Pancreas (tissue), 10 donors: ENCODE data around the gene SUPT5H. TPM values are rescaled to one million over a fixed set of nuclear protein-coding genes. Genes with fewer than 3 reads are reported as not detected.

Experiments used
- ATAC-seq, 4 donors: fragments of 200-7000 bp; cut with Tn5 transposase; one replicate each; pipeline versions ENCODE4 v1.8.0 to v1.9.1; 2020; ENCODE audit warnings: mild to moderate bottlenecking in 4 of 4, moderate library complexity in 4 of 4
- DNase-seq, 6 donors: peaks; one replicate each; pipeline ENCODE4 v3.0.0-alpha.2; 2020
- FAIRE-seq: peaks from 2 replicates; lab custom pipeline; 2012; peaks lifted over from hg19 to GRCh38; lab: Jason Lieb, UNC
- H3K27ac ChIP-seq, 4 donors: fragments of 200-600 bp; sonication (generic); 1 replicate in 3 of 4; 2 replicates in 1 of 4; pipeline versions ENCODE4 v1.5.0 to v1.8.0; 2020
- H3K27me3 ChIP-seq, 4 donors: fragments of 200-600 bp; one replicate each; pipeline ENCODE4 v1.8.0; 2021
- H3K36me3 ChIP-seq, 3 donors: fragments of 200-600 bp; sonication (generic) in 1 of 3; one replicate each; pipeline versions ENCODE4 v1.5.0 to v1.8.0; 2020 to 2021
- H3K4me1 ChIP-seq, 3 donors: fragments of 200-600 bp; one replicate each; pipeline ENCODE4 v1.8.0; 2021
- H3K4me3 ChIP-seq, 4 donors: fragments of 200-600 bp; sonication (generic) in 2 of 4; one replicate each; pipeline versions ENCODE4 v1.5.0 to v1.8.0; 2020 to 2021
- H3K9me3 ChIP-seq, 4 donors: fragments of 200-600 bp; one replicate each; pipeline ENCODE4 v1.8.0; 2021
- WGBS, 2 donors: extraction: QIAGEN DNeasy Blood & Tissue Kit; methylation state at CpG; one replicate each; pipeline ENCODE4 v1.1.7; 2013; 5-methylcytosine and 5-hydroxymethylcytosine counted together
- intact Hi-C, 3 donors: fragments of 100-400 bp; cut with DNase I; formaldehyde crosslinking; loops; one replicate each; pipeline versions ENCODE4 v1.11.1 to v1.14.2; 2022
- polyA plus RNA-seq, 2 donors: library from polyadenylated mRNA; stranded (reverse); fragments of 200-250 nt; gene quantifications; one replicate each; pipeline ENCODE4 v1.2.3, GENCODE V29; 2013
- total RNA-seq, 6 donors: library from RNA; stranded (reverse); fragmentation: NEBNext Ultra II Directional in 4 of 6; extraction: Animal tissue kit (Norgen Biotek cat#: 25700) in 4 of 6; gene quantifications; one replicate each; pipeline versions ENCODE4 v1.2.1 to v1.2.4, GENCODE V29; 2021 to 2023
- TF ChIP-seq, protein P1 (sequence below), 4 donors: fragments of 200-600 bp; sonication (generic) in 3 of 4; IDR thresholded peaks; one replicate each; pipeline versions ENCODE4 v1.5.0 to v1.8.0; 2021; ENCODE audit warnings: antibody characterized with exemption in 4 of 4
- donor health status: healthy with polysubstance abuse.
- donor health status: DM: no; HTN: no; CAD: no; lungs with moderate emphysema.
- donor health status: DM: no; HTN: no; CAD: no.
- donor health status: control.
- donor health status: control.
- donor health status: Bipolar disorder and iron deficiency.
- donor health status: DM: yes; HTN: yes; CAD: no.
- donor health status: DM: no; HTN: no; CAD: no.
- donor health status: DM: no; HTN: no; CAD: no.
- donor health status: DM: yes; HTN: yes; CAD: no.

SUPT5H gene
- total and polyA plus RNA-seq, 8 donors, result 49.3 to 229 (median 60.7) TPM

DNA sequence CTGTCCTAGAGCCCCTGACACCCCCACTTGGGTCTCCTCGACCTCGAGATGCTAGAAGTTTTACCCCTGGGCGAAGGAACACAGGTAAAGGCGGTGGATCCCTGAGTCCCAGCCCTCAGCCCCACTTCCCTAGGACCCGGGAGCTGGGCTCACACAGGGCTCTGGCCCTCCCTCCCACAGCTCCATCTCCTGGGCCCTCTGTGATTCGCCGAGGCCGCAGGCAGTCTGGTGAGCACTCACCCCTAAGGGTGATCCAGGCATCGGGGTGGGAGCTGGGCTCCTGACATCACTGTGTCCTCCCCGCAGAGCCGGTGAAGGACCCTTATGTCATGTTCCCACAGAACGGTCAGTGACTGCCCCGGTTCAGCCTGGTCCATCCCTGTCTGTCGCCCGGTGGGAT is 24.6 kb upstream of the SUPT5H start:
- 78 to 86% methylated on average over 15 of the region's 15 CpGs for WGBS, 2 donors
- TF ChIP-seq, protein P1, sequence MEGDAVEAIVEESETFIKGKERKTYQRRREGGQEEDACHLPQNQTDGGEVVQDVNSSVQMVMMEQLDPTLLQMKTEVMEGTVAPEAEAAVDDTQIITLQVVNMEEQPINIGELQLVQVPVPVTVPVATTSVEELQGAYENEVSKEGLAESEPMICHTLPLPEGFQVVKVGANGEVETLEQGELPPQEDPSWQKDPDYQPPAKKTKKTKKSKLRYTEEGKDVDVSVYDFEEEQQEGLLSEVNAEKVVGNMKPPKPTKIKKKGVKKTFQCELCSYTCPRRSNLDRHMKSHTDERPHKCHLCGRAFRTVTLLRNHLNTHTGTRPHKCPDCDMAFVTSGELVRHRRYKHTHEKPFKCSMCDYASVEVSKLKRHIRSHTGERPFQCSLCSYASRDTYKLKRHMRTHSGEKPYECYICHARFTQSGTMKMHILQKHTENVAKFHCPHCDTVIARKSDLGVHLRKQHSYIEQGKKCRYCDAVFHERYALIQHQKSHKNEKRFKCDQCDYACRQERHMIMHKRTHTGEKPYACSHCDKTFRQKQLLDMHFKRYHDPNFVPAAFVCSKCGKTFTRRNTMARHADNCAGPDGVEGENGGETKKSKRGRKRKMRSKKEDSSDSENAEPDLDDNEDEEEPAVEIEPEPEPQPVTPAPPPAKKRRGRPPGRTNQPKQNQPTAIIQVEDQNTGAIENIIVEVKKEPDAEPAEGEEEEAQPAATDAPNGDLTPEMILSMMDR (IDR thresholded peaks at IDR 0.05), result no peak
- no peaks in the 10 kb centered on the region for H3K4me1 ChIP-seq
- ATAC-seq (no peak), FAIRE-seq (no peak), DNase-seq (no peak)
- intact Hi-C loops, result no loop called here
- H3K9me3 ChIP-seq, result no peaks in the 10 kb centered on the region
- no peaks in the 10 kb centered on the region for H3K36me3 ChIP-seq
- no peak overlapping the region for H3K4me3 ChIP-seq
- H3K27ac ChIP-seq, result no peak overlapping the region
- no peaks in the 10 kb centered on the region for H3K27me3 ChIP-seq

DNA sequence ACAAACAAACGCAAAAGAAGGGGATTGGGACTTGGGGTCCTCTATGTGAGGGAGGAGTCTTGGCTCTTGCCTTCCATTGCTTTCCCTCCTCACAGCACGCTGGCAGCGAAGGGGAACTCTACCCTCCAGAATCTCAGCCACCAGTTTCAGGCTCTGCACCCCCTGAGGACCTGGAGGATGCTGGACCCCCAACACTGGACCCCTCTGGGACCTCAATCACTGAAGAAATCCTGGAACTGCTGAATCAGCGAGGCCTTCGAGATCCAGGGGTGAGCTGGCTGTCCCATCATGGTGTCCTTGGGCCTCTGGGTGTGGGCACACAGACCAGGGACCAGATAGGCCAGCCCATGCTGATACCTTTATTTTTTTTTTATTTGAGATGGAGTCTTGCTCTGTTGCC is 23.4 kb upstream of the SUPT5H start:
- ATAC-seq (no peak), FAIRE-seq (no peak), DNase-seq (no peak)
- WGBS, 2 donors, result 85 to 93% methylated on average over 5 of the region's 5 CpGs
- no peaks in the 10 kb centered on the region for H3K4me1 ChIP-seq
- H3K9me3 ChIP-seq, result no peaks in the 10 kb centered on the region
- H3K4me3 ChIP-seq, result no peak overlapping the region
- TF ChIP-seq, protein P1 (IDR thresholded peaks at IDR 0.05), result no peak
- intact Hi-C loops, result no loop called here
- H3K27ac ChIP-seq, result no peak overlapping the region
- H3K27me3 ChIP-seq, result no peaks in the 10 kb centered on the region
- H3K36me3 ChIP-seq, result no peaks in the 10 kb centered on the region

DNA sequence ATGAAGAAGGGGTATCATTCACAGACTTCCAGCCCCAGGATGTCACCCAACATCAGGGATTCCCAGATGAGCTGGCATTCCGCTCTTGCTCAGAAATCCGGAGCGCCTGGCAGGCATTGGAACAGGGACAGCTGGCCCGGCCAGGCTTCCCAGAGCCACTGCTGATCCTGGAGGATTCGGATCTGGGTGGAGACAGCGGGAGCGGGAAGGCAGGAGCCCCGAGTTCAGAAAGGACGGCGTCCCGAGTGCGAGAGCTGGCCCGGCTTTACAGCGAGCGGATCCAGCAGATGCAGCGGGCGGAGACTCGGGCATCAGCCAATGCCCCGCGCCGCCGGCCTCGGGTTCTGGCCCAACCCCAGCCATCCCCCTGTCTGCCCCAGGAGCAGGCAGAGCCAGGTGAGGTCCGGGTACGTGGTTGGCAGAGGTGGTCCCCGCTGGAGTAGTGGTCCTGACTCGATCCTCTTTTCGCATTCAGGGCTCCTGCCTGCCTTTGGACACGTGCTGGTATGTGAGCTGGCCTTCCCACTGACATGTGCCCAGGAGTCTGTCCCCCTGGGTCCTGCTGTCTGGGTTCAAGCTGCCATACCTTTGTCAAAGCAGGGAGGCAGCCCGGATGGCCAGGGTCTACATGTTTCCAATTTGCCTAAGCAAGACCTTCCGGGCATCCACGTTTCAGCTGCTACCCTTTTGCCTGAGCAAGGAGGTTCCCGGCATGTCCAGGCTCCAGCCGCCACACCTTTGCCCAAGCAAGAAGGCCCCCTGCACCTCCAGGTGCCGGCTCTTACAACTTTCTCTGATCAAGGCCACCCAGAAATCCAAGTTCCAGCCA is 21.9 kb upstream of the SUPT5H start:
- FAIRE-seq, result no peak
- WGBS, 2 donors, result 76 to 86% methylated on average over 32 to 35 of the region's 35 CpGs
- no peak overlapping the region for H3K27ac ChIP-seq
- H3K4me3 ChIP-seq, result no peak overlapping the region
- no peaks in the 10 kb centered on the region for H3K4me1 ChIP-seq
- no peak for ATAC-seq
- DNase-seq, result no peak
- H3K27me3 ChIP-seq, result no peaks in the 10 kb centered on the region
- no peaks in the 10 kb centered on the region for H3K36me3 ChIP-seq
- intact Hi-C loops, result no loop called here
- H3K9me3 ChIP-seq, result no peaks in the 10 kb centered on the region
- TF ChIP-seq, protein P1 (IDR thresholded peaks at IDR 0.05), result no peak

DNA sequence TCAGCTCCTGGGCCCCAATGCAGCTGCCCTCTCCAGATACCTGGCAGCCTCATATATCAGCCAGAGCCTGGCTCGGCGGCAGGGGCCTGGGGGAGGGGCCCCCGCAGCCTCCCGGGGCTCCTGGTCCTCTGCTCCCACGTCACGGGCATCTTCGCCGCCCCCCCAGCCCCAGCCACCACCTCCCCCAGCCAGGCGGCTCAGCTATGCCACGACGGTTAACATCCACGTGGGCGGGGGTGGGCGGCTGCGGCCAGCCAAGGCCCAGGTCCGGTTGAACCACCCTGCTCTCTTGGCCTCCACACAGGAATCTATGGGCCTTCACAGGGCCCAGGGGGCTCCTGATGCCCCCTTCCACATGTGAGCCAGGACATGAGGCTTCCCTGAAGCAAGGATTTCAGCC is 20.4 kb upstream of the SUPT5H start:
- intact Hi-C loops, result no loop called here

More for the DNA sequence above, 20.4 kb upstream of the SUPT5H start:
- DNase-seq (no peak), FAIRE-seq (no peak), ATAC-seq (no peak)
- WGBS, 2 donors, result 67 to 81% methylated on average over 13 to 16 of the region's 16 CpGs
- Histone ChIP-seq H3K4me1 (peaks cover 0 to 4% (median 0%) of the 10 kb centered on the region in 3 donors), H3K36me3 (no peaks in the 10 kb centered on the region), H3K9me3 (no peaks in the 10 kb centered on the region), H3K4me3 (no peak overlapping the region), H3K27ac (no peak overlapping the region), H3K27me3 (no peaks in the 10 kb centered on the region)
- TF ChIP-seq, protein P1 (IDR thresholded peaks at IDR 0.05), result no peak
